Activated naive CD8-positive, alpha-beta T cell treated with anti-CD3 and anti-CD28 coated beads, Interleukin-2, amount 10 ng/mL, durations not matched to agents 7 days and 5 days (primary cell): ENCODE measurements around the gene LRRC74A. TPM values are rescaled to one million over a fixed set of nuclear protein-coding genes. Genes with fewer than 3 reads are reported as not detected.

Experiments
- ATAC-seq: fragments of 150-1000 bp; cut with Tn5 transposase; one replicate; pipeline ENCODE4 v1.10.0; 2021; ENCODE audit warnings: low read depth, moderate library complexity
- POLR2A ChIA-PET: fragments of 350-600 bp; sonication (Branson Sonifier 250); formaldehyde crosslinking; loops from one replicate; lab custom pipeline; 2021; ENCODE audit warnings: antibody characterized with exemption; lab: Charles Lee
- DNase-seq: peaks from one replicate; pipeline ENCODE4 v3.0.0; 2021
- H3K27ac Mint-ChIP-seq: one replicate; pipeline ENCODE4 v1.8.0; 2022; ENCODE audit warnings: mild to moderate bottlenecking, mixed read lengths
- H3K27me3 Mint-ChIP-seq: one replicate; pipeline ENCODE4 v1.8.0; 2022; ENCODE audit warnings: mild to moderate bottlenecking, moderate library complexity, mixed read lengths
- H3K36me3 Mint-ChIP-seq: one replicate; pipeline ENCODE4 v1.8.0; 2021; ENCODE audit warnings: mild to moderate bottlenecking, mixed read lengths
- H3K4me1 Mint-ChIP-seq: one replicate; pipeline ENCODE4 v1.8.0; 2021; ENCODE audit warnings: mixed read lengths
- H3K4me3 Mint-ChIP-seq: one replicate; pipeline ENCODE4 v1.8.0; 2022; ENCODE audit warnings: mild to moderate bottlenecking, moderate library complexity, mixed read lengths
- H3K9me3 Mint-ChIP-seq: one replicate; pipeline ENCODE4 v1.8.0; 2021; ENCODE audit warnings: mixed read lengths
- total RNA-seq, 2 experiments: library from RNA; stranded (reverse); gene quantifications; one replicate each; pipeline ENCODE4 v1.2.3, GENCODE V29; 2021

Gene LRRC74A
- total RNA-seq, 2 experiments from 2014 or later, result not detected

GRCh38 chr14:76868454-76869170 lies 42.4 kb downstream of the LRRC74A start:
- no peaks in the 10 kb centered on the region for H3K9me3 Mint-ChIP-seq
- peaks cover 8% of the 10 kb centered on the region for H3K27me3 Mint-ChIP-seq
- H3K4me1 Mint-ChIP-seq, result peaks cover 17% of the 10 kb centered on the region
- POLR2A ChIA-PET, result no interaction called here
- no peak overlapping the region for H3K4me3 Mint-ChIP-seq
- no peak for ATAC-seq
- H3K36me3 Mint-ChIP-seq, result no peaks in the 10 kb centered on the region
- no peak for DNase-seq
- no peak overlapping the region for H3K27ac Mint-ChIP-seq

GRCh38 chr14:76870166-76870565 lies 44.0 kb downstream of the LRRC74A start:
- Mint-ChIP-seq H3K9me3 (no peaks in the 10 kb centered on the region), H3K27me3 (peaks cover 5% of the 10 kb centered on the region), H3K4me3 (no peak overlapping the region), H3K36me3 (no peaks in the 10 kb centered on the region), H3K4me1 (peaks cover 9% of the 10 kb centered on the region), H3K27ac (no peak overlapping the region)
- DNase-seq, result no peak
- ATAC-seq, result no peak
- POLR2A ChIA-PET, result no interaction called here

- peak; percentile 71 for DNase-seq
- ATAC-seq, result peak; percentile 55
- Mint-ChIP-seq H3K4me3 (no peak overlapping the region), H3K27ac (no peak overlapping the region), H3K9me3 (no peaks in the 10 kb centered on the region), H3K4me1 (peaks cover 3% of the 10 kb centered on the region), H3K36me3 (no peaks in the 10 kb centered on the region), H3K27me3 (peaks cover 5% of the 10 kb centered on the region)
- POLR2A ChIA-PET, result interaction anchor here (1.3 to 1.4 kb wide), 2 partner anchors 9 to 191 kb away, joined by 3 read pairs; no protein-coding TSS in a partner anchor
Measured at GRCh38 chr14:76872796-76873432, 46.7 kb downstream of the LRRC74A start.

GRCh38 chr14:76874734-76875133 lies 48.5 kb downstream of the LRRC74A start:
- Mint-ChIP-seq H3K9me3 (no peaks in the 10 kb centered on the region), H3K27me3 (peaks cover 5% of the 10 kb centered on the region), H3K4me1 (peaks cover 2% of the 10 kb centered on the region), H3K4me3 (no peak overlapping the region), H3K36me3 (no peaks in the 10 kb centered on the region), H3K27ac (no peak overlapping the region)
- DNase-seq (no peak), ATAC-seq (no peak)
- POLR2A ChIA-PET, result no interaction called here

GRCh38 chr14:76876076-76876475 lies 49.9 kb downstream of the LRRC74A start:
- peak; percentile 54 for ATAC-seq
- no peak overlapping the region for H3K27ac Mint-ChIP-seq
- POLR2A ChIA-PET, result interaction anchor here (0.7 to 1.4 kb wide), 5 partner anchors 33 to 221 kb away, joined by 3 to 4 read pairs (median 3); partner anchors contain the start of gene IRF2BPL

GRCh38 chr14:76877871-76878270 lies 51.7 kb downstream of the LRRC74A start:
- Mint-ChIP-seq H3K27ac (no peak overlapping the region), H3K9me3 (no peaks in the 10 kb centered on the region), H3K36me3 (no peaks in the 10 kb centered on the region), H3K27me3 (peaks cover 4% of the 10 kb centered on the region), H3K4me1 (peaks cover 1% of the 10 kb centered on the region), H3K4me3 (no peak overlapping the region)
- POLR2A ChIA-PET, result interaction anchor here (0.6 kb wide), 1 partner anchor 166 kb away, joined by 4 read pairs; no protein-coding TSS in a partner anchor
- DNase-seq, result no peak
- ATAC-seq, result no peak

More at GRCh38 chr14:76876076-76876475, 49.9 kb downstream of the LRRC74A start:
- Mint-ChIP-seq H3K4me1 (peaks cover 2% of the 10 kb centered on the region), H3K4me3 (no peak overlapping the region), H3K36me3 (no peaks in the 10 kb centered on the region), H3K27me3 (peaks cover 5% of the 10 kb centered on the region), H3K9me3 (no peaks in the 10 kb centered on the region)
- peak; percentile 53 for DNase-seq

GRCh38 chr14:76880449-76880848 lies 54.2 kb downstream of the LRRC74A start:
- ATAC-seq (no peak), DNase-seq (no peak)
- H3K4me3 Mint-ChIP-seq, result no peak overlapping the region
- no peaks in the 10 kb centered on the region for H3K36me3 Mint-ChIP-seq
- POLR2A ChIA-PET, result interaction anchor here (0.6 kb wide), 1 partner anchor 12 kb away, joined by 3 read pairs; no protein-coding TSS in a partner anchor
- no peaks in the 10 kb centered on the region for H3K27me3 Mint-ChIP-seq
- no peaks in the 10 kb centered on the region for H3K9me3 Mint-ChIP-seq
- H3K4me1 Mint-ChIP-seq, result peaks cover 6% of the 10 kb centered on the region
- no peak overlapping the region for H3K27ac Mint-ChIP-seq

- Mint-ChIP-seq H3K36me3 (no peaks in the 10 kb centered on the region), H3K9me3 (no peaks in the 10 kb centered on the region), H3K4me3 (no peak overlapping the region), H3K4me1 (peaks cover 6% of the 10 kb centered on the region), H3K27me3 (peaks cover 4% of the 10 kb centered on the region), H3K27ac (no peak overlapping the region)
- no peak for ATAC-seq
- POLR2A ChIA-PET, result interaction anchor here (0.6 kb wide), 1 partner anchor 10 kb away, joined by 4 read pairs; no protein-coding TSS in a partner anchor
- DNase-seq, result no peak
Measured at GRCh38 chr14:76881348-76881747, 55.1 kb downstream of the LRRC74A start.

GRCh38 chr14:76882651-76883050 lies 56.4 kb downstream of the LRRC74A start:
- no peak for ATAC-seq

GRCh38 chr14:76883447-76883846 lies 57.2 kb downstream of the LRRC74A start:
- Mint-ChIP-seq H3K4me1 (peaks cover 6% of the 10 kb centered on the region), H3K27me3 (peaks cover 8% of the 10 kb centered on the region)

More at GRCh38 chr14:76882651-76883050, 56.4 kb downstream of the LRRC74A start:
- Mint-ChIP-seq H3K27me3 (peaks cover 8% of the 10 kb centered on the region), H3K27ac (no peak overlapping the region), H3K36me3 (no peaks in the 10 kb centered on the region), H3K4me1 (peaks cover 6% of the 10 kb centered on the region), H3K4me3 (no peak overlapping the region), H3K9me3 (no peaks in the 10 kb centered on the region)
- DNase-seq, result no peak
- POLR2A ChIA-PET, result no interaction called here

GRCh38 chr14:76884394-76884793 lies 58.2 kb downstream of the LRRC74A start:
- no peaks in the 10 kb centered on the region for H3K36me3 Mint-ChIP-seq

More at GRCh38 chr14:76883447-76883846, 57.2 kb downstream of the LRRC74A start:
- no peaks in the 10 kb centered on the region for H3K9me3 Mint-ChIP-seq
- POLR2A ChIA-PET, result no interaction called here
- H3K27ac Mint-ChIP-seq, result peak overlapping the region; percentile 70
- DNase-seq, result no peak
- no peaks in the 10 kb centered on the region for H3K36me3 Mint-ChIP-seq
- no peak for ATAC-seq
- H3K4me3 Mint-ChIP-seq, result no peak overlapping the region

GRCh38 chr14:76884853-76885276 lies 58.7 kb downstream of the LRRC74A start:
- H3K4me1 Mint-ChIP-seq, result peaks cover 6% of the 10 kb centered on the region
- no peak overlapping the region for H3K4me3 Mint-ChIP-seq
- no peaks in the 10 kb centered on the region for H3K36me3 Mint-ChIP-seq
- peaks cover 12% of the 10 kb centered on the region for H3K27me3 Mint-ChIP-seq
- no peak for ATAC-seq
- no peak overlapping the region for H3K27ac Mint-ChIP-seq
- H3K9me3 Mint-ChIP-seq, result no peaks in the 10 kb centered on the region
- DNase-seq, result no peak
- POLR2A ChIA-PET, result no interaction called here

More at GRCh38 chr14:76884394-76884793, 58.2 kb downstream of the LRRC74A start:
- Mint-ChIP-seq H3K4me1 (peaks cover 6% of the 10 kb centered on the region), H3K9me3 (no peaks in the 10 kb centered on the region), H3K27me3 (peaks cover 10% of the 10 kb centered on the region), H3K4me3 (no peak overlapping the region), H3K27ac (no peak overlapping the region)
- POLR2A ChIA-PET, result no interaction called here
- ATAC-seq, result no peak
- DNase-seq, result no peak

- POLR2A ChIA-PET, result no interaction called here
- no peak overlapping the region for H3K27ac Mint-ChIP-seq
- DNase-seq (no peak), ATAC-seq (no peak)
- no peak overlapping the region for H3K4me3 Mint-ChIP-seq
- H3K27me3 Mint-ChIP-seq, result peaks cover 12% of the 10 kb centered on the region
- H3K9me3 Mint-ChIP-seq, result no peaks in the 10 kb centered on the region
- no peaks in the 10 kb centered on the region for H3K36me3 Mint-ChIP-seq
- H3K4me1 Mint-ChIP-seq, result peaks cover 6% of the 10 kb centered on the region
Measured at GRCh38 chr14:76887191-76887590, 61.0 kb downstream of the LRRC74A start.
